SK-N-SH (cell line): ENCODE results near the gene MICU2. TPM values are rescaled to one million over a fixed set of nuclear protein-coding genes. Genes with fewer than 3 reads are reported as not detected.
A peak's percentile ranks its signal among the peaks of the same experiment; 100 is the strongest.
"Not testable (repeated sequence)": the region's sequence is repeated elsewhere in the genome, so short reads cannot be mapped to it uniquely, and the experiment has no call there.

Source experiments
- CTCF ChIA-PET: fragments of 300-600, 350-600 bp; formaldehyde crosslinking; extraction: SDS; loops from one replicate; lab custom pipeline; 2021; lab: Yijun Ruan, JAX
- POLR2A ChIA-PET: fragments of 350-600 bp; sonication (Branson Sonifier 250); formaldehyde crosslinking; extraction: SDS; loops from one replicate; lab custom pipeline; 2020; ENCODE audit warnings: antibody characterized with exemption, inconsistent platforms; lab: Yijun Ruan, JAX
- DNase-seq: peaks from one replicate; pipeline ENCODE4 v3.0.0; 2012
- H2AFZ ChIP-seq: fragments of 200-600 bp; sonication (generic); 2 replicates; pipeline ENCODE4 v1.8.1; 2016; ENCODE audit warnings: antibody characterized with exemption, mild to moderate bottlenecking, low read depth
- H3F3A ChIP-seq: fragments of 200-600 bp; sonication (generic); replicated peaks from 2 replicates; pipeline ENCODE3; 2016; ENCODE audit warnings: antibody characterized with exemption, mild to moderate bottlenecking; ENCODE audit not compliant: insufficient read depth
- H3K27ac ChIP-seq, 2 experiments: fragments of 200-500 bp in 1 of 2; fragments of 200-600 bp in 1 of 2; sonication (Bioruptor generic) in 1 of 2; sonication (generic), shearing (Covaris generic) in 1 of 2; 2 replicates each; pipeline versions ENCODE4 v1.5.1 to v1.6.1; 2014 to 2016; ENCODE audit warnings: low read depth in 2 of 2, inconsistent platforms in 1 of 2, low read length in 1 of 2, mild to moderate bottlenecking in 1 of 2, mixed read lengths in 1 of 2
- H3K27me3 ChIP-seq: fragments of 200-600 bp; sonication (generic), shearing (Covaris generic); 2 replicates; pipeline ENCODE4 v1.6.1; 2016; ENCODE audit warnings: mixed run types; ENCODE audit not compliant: insufficient read depth
- H3K36me3 ChIP-seq, 2 experiments: fragments of 200-500 bp in 1 of 2; fragments of 200-600 bp in 1 of 2; sonication (Bioruptor generic) in 1 of 2; sonication (generic) in 1 of 2; replicated peaks in 1 of 2; 2 replicates each; pipeline versions ENCODE3 to v1.5.1; 2014 to 2016; ENCODE audit warnings: low read length in 1 of 2, mild to moderate bottlenecking in 1 of 2; ENCODE audit not compliant: insufficient read depth in 2 of 2, control insufficient read depth in 1 of 2
- H3K4me1 ChIP-seq, 2 experiments: fragments of 200-500 bp in 1 of 2; fragments of 200-600 bp in 1 of 2; sonication (Bioruptor generic) in 1 of 2; sonication (generic), shearing (Covaris generic) in 1 of 2; 2 replicates each; pipeline versions ENCODE4 v1.5.1 to v1.6.1; 2014 to 2016; ENCODE audit warnings: low read depth in 1 of 2, low read length in 1 of 2, mixed run types in 1 of 2; ENCODE audit not compliant: insufficient read depth in 2 of 2, control insufficient read depth in 1 of 2
- H3K4me2 ChIP-seq: fragments of 200-600 bp; sonication (generic), shearing (Covaris generic); 2 replicates; pipeline ENCODE4 v1.6.1; 2017; ENCODE audit warnings: mixed run types
- H3K4me3 ChIP-seq, 2 experiments: fragments of 200-500 bp in 1 of 2; fragments of 200-600 bp in 1 of 2; sonication (Bioruptor generic) in 1 of 2; sonication (generic), shearing (Covaris generic) in 1 of 2; 2 replicates each; pipeline versions ENCODE4 v1.5.1 to v1.8.1; 2014 to 2016; ENCODE audit warnings: low read depth in 2 of 2, inconsistent platforms in 1 of 2, low read length in 1 of 2, mild to moderate bottlenecking in 1 of 2, mixed read lengths in 1 of 2, moderate library complexity in 1 of 2
- H3K79me2 ChIP-seq: fragments of 200-600 bp; sonication (generic); 2 replicates; pipeline ENCODE4 v1.8.1; 2017; ENCODE audit warnings: mild to moderate bottlenecking; ENCODE audit not compliant: insufficient read depth
- H3K9ac ChIP-seq: fragments of 200-600 bp; sonication (generic); 2 replicates; pipeline ENCODE4 v1.6.1; 2017; ENCODE audit warnings: mixed run types
- H3K9me2 ChIP-seq: fragments of 200-600 bp; sonication (generic); 2 replicates; pipeline ENCODE4 v1.6.1; 2017; ENCODE audit warnings: mixed run types
- H3K9me3 ChIP-seq: fragments of 200-600 bp; sonication (generic); 2 replicates; pipeline ENCODE4 v1.6.1; 2017; ENCODE audit warnings: mixed run types, mild to moderate bottlenecking, moderate library complexity
- H4K20me1 ChIP-seq: fragments of 200-600 bp; sonication (generic); 2 replicates; pipeline ENCODE4 v1.6.1; 2017; ENCODE audit warnings: mild to moderate bottlenecking, mixed run types; ENCODE audit not compliant: insufficient read depth
- CHD2 ChIP-seq: fragments of 150-350 bp; IDR thresholded peaks from 2 replicates; pipeline ENCODE4 v1.6.1; 2018; ENCODE audit warnings: low read length; ENCODE audit not compliant: partially characterized antibody
- EZH2phosphoT487 ChIP-seq: fragments of 200-600 bp; sonication (generic); IDR thresholded peaks from 2 replicates; pipeline ENCODE4 v1.6.1; 2017; ENCODE audit warnings: low read depth, mixed run types, mild to moderate bottlenecking, antibody characterized with exemption, moderate library complexity, borderline replicate concordance
- FOSL2 ChIP-seq: IDR thresholded peaks from 2 replicates; pipeline ENCODE4 v1.4.0; 2012; ENCODE audit warnings: low read depth, mild to moderate bottlenecking, moderate library complexity, borderline replicate concordance
- FOXM1 ChIP-seq: IDR thresholded peaks from 2 replicates; pipeline ENCODE4 v1.4.0; 2012; ENCODE audit warnings: low read depth, mild to moderate bottlenecking
- JUND ChIP-seq: IDR thresholded peaks from 2 replicates; pipeline ENCODE4 v1.4.0; 2012
- NFIC ChIP-seq: IDR thresholded peaks from 2 replicates; pipeline ENCODE4 v1.4.0; 2012; ENCODE audit warnings: borderline replicate concordance
- POLR2AphosphoS5 ChIP-seq: IDR thresholded peaks from 2 replicates; pipeline ENCODE4 v1.6.1; 2012; ENCODE audit warnings: low read depth, low read length
- RXRA ChIP-seq: IDR thresholded peaks from 2 replicates; pipeline ENCODE4 v1.4.0; 2012; ENCODE audit warnings: low read depth, mild to moderate bottlenecking, borderline replicate concordance
- TCF12 ChIP-seq: IDR thresholded peaks from 2 replicates; pipeline ENCODE4 v1.4.0; 2012
- WGBS: methylation state at CpG from one replicate; pipeline ENCODE4 v1.1.6; 2017; ENCODE audit warnings: low lambda C conversion rate; 5-methylcytosine and 5-hydroxymethylcytosine counted together
- polyA plus RNA-seq, 3 experiments: library from polyadenylated mRNA; depleted of rRNA; stranded (reverse); fragments of >200 nt; gene quantifications; 2 replicates each; pipeline ENCODE4 v1.2.3, GENCODE V29; 2012
- TF ChIP-seq, protein P1 (sequence below): fragments of 200-600 bp; sonication (generic); IDR thresholded peaks from 2 replicates; pipeline ENCODE4 v1.6.1; 2017; ENCODE audit warnings: antibody characterized with exemption, mild to moderate bottlenecking, moderate library complexity
- TF ChIP-seq, protein P2 (sequence below): IDR thresholded peaks from 2 replicates; pipeline ENCODE4 v1.4.0; 2012; ENCODE audit warnings: low read depth, borderline replicate concordance
- TF ChIP-seq, protein P3 (sequence below): IDR thresholded peaks from 2 replicates; pipeline ENCODE4; 2012

Gene MICU2
- polyA plus RNA-seq, 1 of the 3 experiments (the other 2 are of a cell fraction), result 46.4 TPM

DNA sequence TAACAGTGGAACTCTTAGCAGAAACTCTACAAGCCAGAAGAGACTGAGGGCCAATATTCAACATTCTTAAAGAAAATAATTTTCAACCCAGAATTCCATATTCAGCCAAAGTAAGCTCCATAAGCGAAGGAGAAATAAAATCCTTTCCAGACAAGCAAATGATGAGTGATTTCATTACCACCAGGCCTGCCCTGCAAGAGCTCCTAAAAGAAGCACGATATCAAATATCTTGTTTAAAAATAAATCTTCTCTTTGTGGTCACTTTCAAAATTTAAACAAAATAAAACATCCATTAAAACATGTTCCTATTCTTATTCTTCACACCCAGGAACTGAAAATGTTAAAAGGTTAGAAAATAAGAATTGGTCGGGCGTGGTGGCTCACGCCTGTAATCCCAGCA lies 13.7 kb downstream of the MICU2 start (continued):
- TF ChIP-seq, protein P1, sequence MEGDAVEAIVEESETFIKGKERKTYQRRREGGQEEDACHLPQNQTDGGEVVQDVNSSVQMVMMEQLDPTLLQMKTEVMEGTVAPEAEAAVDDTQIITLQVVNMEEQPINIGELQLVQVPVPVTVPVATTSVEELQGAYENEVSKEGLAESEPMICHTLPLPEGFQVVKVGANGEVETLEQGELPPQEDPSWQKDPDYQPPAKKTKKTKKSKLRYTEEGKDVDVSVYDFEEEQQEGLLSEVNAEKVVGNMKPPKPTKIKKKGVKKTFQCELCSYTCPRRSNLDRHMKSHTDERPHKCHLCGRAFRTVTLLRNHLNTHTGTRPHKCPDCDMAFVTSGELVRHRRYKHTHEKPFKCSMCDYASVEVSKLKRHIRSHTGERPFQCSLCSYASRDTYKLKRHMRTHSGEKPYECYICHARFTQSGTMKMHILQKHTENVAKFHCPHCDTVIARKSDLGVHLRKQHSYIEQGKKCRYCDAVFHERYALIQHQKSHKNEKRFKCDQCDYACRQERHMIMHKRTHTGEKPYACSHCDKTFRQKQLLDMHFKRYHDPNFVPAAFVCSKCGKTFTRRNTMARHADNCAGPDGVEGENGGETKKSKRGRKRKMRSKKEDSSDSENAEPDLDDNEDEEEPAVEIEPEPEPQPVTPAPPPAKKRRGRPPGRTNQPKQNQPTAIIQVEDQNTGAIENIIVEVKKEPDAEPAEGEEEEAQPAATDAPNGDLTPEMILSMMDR, result no peak
- TF ChIP-seq TCF12 (no peak), RXRA (no peak), EZH2phosphoT487 (no peak), FOSL2 (no peak), JUND (no peak), POLR2AphosphoS5 (no peak), FOXM1 (no peak), CHD2 (no peak)
- TF ChIP-seq, protein P2, sequence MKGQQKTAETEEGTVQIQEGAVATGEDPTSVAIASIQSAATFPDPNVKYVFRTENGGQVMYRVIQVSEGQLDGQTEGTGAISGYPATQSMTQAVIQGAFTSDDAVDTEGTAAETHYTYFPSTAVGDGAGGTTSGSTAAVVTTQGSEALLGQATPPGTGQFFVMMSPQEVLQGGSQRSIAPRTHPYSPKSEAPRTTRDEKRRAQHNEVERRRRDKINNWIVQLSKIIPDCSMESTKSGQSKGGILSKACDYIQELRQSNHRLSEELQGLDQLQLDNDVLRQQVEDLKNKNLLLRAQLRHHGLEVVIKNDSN, result no peak

DNA sequence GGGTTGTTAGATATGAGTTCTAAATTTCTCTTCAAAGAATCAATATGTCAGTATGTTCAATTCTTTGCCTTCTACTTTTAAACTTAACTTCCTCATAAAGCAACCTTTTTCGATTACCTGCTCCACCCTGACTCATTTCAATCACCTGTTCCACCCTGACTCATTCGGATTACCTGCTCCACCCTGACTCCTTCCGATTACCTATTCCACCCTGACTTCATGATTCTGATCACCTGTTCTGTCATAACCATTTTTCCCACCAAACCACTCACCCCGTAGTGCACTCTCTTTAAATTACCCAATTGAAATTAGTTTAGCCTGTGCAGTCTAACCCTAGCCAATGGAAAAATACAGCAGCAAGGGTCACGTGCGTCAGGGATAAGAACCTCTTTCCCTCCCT lies 14.5 kb downstream of the MICU2 start:
- H3K9me3 ChIP-seq, DNase-seq, H3K4me2 ChIP-seq, H3K36me3 ChIP-seq, H3K9ac ChIP-seq, H3K27me3 ChIP-seq, H3K27ac ChIP-seq, CTCF ChIA-PET, H3K4me3 ChIP-seq, H3F3A ChIP-seq, POLR2A ChIA-PET, H3K9me2 ChIP-seq, H2AFZ ChIP-seq, H4K20me1 ChIP-seq: not testable (repeated sequence)
- Histone ChIP-seq H3K79me2 (peaks cover 80% of the 10 kb centered on the region), H3K4me1 (peaks cover 0 to 11% of the 10 kb centered on the region in 2 experiments; a peak in 1 of 4 replicates)
- WGBS, result 93% methylated on average over 6 of the region's 6 CpGs

DNA sequence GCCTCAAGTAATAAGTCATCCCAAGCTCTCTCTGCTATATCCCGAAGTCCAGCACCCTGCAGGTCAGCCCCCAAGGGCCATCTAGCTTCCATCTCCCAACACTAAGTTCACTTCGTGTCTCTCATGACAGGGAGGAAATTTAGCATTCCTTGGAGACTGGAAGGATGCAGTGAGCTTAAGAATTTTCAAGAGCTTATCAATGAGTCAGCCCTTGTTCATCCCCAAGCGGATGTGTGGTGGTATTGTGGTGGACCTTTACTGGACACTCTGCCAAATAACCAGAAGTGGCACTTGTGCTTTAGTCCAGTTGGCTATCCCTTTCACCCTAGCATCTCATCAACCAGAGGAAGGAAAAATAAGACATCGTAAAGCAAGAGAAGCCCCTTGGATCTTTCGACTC lies 15.6 kb downstream of the MICU2 start:
- H3K9me3 ChIP-seq, H3K4me3 ChIP-seq, H3F3A ChIP-seq, H3K36me3 ChIP-seq, H3K9ac ChIP-seq, H2AFZ ChIP-seq, H3K4me2 ChIP-seq, H4K20me1 ChIP-seq, POLR2A ChIA-PET, H3K27me3 ChIP-seq, H3K9me2 ChIP-seq, CTCF ChIA-PET, DNase-seq: not testable (repeated sequence)
- H3K27ac ChIP-seq, result peak overlapping the region in 1 of 2 experiments; percentile 9; a peak in 1 of 4 replicates
- H3K4me1 ChIP-seq, result peaks cover 0 to 11% of the 10 kb centered on the region in 2 experiments; a peak in 1 of 4 replicates
- peak; percentile 48; the same call in 1 of the 2 replicates for TF ChIP-seq TCF12
- TF ChIP-seq FOSL2, result peak; percentile 31; the same call in 1 of the 2 replicates
- TF ChIP-seq JUND, result peak; percentile 29; the same call in 1 of the 2 replicates
- TF ChIP-seq NFIC, result peak; percentile 61
- TF ChIP-seq, protein P3, sequence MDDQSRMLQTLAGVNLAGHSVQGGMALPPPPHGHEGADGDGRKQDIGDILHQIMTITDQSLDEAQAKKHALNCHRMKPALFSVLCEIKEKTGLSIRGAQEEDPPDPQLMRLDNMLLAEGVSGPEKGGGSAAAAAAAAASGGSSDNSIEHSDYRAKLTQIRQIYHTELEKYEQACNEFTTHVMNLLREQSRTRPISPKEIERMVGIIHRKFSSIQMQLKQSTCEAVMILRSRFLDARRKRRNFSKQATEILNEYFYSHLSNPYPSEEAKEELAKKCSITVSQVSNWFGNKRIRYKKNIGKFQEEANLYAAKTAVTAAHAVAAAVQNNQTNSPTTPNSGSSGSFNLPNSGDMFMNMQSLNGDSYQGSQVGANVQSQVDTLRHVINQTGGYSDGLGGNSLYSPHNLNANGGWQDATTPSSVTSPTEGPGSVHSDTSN, result peak; percentile 28
- H3K79me2 ChIP-seq, result peaks cover 75% of the 10 kb centered on the region
- WGBS, result 65% methylated on average over 5 of the region's 5 CpGs
